Endometrial microvascular endothelial cells (primary cell): Measurements from ENCODE around the gene PTN. TPM values are rescaled to one million over a fixed set of nuclear protein-coding genes. Genes with fewer than 3 reads are reported as not detected.

Experiments used
- in situ Hi-C: cut with HindIII; loops from 2 replicates; pipeline ENCODE4 v1.10.0; 2017; ENCODE audit warnings: low sequenced_read_pairs, low pct_unique_long_range_greater_than_20kb; ENCODE audit errors: inconsistent ontology term
- total RNA-seq: library from RNA; depleted of rRNA; stranded (reverse); fragments of >200 nt; gene quantifications from one replicate; pipeline ENCODE4 v1.2.3, GENCODE V29; 2015; ENCODE audit errors: inconsistent ontology term

Gene PTN
- total RNA-seq, 1 donor from 2014 or later, result not detected

DNA sequence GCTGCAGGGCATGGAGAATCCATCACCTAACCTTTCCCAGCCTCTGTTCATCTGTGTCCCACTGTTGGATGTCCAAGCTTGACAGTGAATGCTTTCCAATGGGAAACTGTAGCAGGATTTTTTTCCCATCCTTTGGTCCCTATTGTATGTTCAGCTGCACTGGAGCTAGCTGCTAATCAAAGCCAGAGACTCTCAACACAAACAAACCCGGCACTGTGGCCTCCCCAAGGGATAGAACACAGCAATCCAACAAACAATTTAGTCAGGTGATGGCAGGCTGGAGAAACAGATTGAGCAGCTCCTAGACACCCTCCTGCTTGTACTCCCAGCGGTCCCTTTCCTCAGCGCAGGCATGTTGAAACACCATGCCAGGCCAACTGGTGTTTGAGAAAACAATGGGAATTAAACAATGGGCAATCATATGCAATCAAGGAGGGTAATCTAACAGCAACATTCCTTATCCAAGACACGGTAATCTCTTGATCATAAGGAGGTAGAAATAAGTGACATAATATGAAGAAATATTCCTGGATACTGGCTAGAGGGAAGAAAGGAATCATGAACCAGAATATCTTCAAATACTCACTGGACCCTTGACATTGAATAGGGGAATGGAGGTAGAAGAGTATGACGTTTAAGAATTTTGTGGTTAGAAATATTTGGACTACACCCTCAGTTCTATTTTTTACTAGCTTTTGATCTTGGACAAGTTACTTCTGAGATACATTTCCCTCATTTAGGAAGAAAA, 15.0 kb downstream of the PTN start:
- in situ Hi-C loops, result no loop called here

DNA sequence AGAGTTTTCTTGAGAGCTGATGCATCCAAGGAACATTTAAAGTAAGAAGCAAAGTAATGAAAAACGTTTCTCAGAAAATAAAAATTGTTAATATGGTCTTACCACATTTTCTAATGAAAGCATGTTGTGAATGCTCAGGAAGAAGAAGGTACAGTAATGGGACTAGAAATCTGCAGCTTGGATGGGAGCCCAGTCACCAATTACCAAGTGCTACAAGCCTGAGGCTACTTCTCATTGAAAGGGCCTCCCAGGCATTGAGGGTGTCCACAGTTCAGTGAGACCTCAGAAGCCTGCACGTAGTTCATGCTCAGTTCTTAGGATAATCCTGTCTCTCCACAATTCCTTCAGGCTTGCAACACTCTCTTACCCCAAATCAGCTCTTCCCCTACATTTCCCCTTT, 17.6 kb downstream of the PTN start:
- in situ Hi-C loops, result no loop called here

DNA sequence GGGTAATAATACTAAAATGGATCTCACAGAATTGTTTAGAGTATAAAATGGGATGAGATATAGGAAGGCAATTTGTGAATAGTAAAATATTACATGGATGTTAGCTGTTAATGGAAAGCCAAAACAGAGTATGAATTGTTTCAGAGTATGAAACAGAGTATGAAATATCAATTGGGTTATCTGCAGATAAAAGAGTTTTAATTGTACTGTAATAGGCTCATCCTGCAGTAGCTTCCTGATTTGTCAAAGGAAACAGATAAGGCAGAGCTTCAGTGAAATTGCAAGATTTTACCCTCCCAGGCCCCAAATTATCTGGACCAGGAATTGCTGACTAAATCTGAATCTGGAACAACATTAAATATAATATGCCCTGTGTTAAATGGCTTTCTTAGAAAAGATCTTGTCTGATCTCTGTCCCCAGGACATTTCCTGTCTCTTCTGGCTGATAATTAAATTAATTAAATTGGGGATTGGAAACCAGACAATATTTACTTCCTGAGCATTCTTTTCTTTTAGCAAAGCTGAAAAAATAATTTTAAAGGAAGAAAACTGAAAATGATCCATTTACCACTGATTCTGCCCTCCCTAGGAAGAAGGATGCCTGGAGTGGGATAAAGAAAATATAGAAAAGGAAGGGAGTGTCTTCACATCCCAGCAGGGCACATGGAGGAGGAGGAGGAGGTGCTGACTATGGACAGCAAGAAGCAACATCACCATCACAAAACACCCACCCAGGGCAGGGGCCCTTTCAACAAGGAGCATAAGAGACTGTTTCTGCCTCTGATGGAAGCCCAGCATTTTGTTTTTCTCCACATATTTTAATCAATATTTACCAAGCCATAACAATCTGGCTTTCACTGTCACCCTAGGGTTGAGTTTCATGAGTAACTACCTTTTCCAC, 18.5 kb downstream of the PTN start:
- in situ Hi-C loops, result no loop called here

DNA sequence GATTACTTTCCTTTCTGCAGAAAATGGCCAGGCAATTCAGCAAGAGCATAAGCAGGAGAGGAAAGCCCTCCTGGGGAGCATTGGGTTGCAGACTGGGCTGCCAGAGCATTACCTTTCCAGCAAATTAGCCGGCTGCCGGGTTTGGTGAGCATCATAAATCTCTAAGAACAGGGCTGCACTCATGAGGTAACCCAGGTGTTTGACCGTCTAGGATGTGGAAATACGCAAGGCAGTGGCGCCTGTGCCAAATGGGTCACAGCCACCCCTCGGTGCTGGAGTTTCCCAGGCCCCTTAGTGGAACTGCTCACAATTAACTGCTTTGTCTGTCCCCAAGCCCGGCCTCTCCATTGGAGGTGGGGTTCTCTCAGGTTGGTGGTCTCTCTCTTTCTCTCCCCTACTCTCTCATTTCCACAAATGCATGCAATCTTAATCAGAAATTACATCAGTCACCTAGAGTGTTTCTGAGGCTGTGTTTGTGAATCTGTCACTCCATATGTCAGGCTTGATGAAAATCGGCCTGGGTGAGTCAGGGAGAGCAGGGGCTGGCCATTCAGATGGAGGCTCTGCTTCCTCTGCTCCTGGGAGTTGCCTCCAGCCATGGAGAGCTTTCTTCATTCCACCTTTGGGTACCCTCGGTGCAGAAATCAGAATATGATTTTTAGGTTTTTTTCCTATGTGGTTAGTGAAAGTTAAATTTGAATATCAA, 26.7 kb downstream of the PTN start:
- in situ Hi-C loops, result no loop called here

DNA sequence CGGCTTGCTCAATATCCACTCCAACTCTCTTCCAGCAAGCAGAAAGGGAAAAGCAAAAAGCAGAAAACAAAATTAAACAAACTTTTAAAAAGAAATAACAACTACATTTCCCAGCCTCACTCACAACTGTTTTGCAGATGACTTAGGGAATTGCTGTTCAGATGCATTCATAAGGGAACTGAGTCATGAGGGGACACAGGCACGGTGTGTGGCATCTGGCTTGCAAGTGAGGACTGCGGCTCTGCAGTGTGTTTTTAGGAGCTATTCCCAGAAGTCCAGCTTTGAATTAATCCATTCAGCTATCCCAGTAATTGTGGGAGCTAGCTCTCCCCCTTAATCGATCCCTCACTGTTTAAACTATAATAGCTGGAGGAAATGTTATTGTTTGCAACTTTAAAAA, 30.3 kb downstream of the PTN start:
- in situ Hi-C loops, result no loop called here

DNA sequence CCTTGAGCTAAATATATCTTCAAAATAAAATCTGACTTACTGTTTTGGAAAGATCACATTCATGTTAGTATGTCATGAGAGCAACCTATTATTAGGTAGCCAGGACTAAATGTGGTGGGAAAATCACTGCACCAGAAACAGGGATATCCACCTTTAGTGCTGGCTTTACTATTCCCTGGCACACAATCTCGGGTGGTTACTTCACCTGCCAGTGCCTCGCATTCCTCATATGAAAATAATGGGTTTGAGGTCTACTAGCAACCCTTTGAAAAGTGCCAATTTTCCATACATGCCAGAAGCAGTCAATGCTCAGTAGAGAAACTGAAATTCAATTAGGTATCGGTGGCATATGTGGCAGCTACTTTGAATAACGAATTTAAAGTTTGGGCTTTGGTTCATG, 36.8 kb downstream of the PTN start:
- in situ Hi-C loops, result no loop called here

DNA sequence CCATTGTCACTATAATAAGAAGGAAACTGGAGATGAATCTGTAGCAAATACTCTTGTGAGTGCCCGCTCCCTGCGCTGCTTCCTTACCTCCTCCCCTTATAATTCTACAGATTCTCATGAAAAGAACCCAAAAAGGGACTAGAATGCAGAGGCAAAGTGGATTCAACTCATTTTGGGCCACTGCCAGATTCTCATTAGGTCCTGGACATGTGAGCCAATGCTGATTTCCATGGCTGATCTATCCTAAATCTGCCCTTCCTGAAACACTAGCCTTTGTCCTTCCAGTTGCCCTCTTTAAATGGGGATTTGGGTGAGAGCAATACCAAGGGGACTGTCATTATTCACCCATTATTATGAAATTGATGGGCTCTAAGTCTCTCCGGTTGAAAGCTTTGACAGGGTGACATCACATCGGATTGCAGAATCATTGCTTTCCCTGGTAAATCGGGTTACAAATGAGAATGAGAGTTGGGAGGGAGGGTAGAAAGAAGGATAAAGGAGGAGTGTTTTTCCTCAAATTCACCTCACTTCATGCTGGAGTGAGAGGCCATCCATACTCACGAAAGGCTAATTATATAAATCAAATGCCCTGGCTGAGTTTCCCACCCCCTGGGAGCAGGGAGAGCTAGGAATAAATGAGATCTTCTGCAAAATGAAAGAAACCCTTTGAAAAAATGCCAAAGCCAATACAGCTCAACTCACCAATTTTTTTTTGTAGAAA, 37.5 kb downstream of the PTN start:
- in situ Hi-C loops, result no loop called here

DNA sequence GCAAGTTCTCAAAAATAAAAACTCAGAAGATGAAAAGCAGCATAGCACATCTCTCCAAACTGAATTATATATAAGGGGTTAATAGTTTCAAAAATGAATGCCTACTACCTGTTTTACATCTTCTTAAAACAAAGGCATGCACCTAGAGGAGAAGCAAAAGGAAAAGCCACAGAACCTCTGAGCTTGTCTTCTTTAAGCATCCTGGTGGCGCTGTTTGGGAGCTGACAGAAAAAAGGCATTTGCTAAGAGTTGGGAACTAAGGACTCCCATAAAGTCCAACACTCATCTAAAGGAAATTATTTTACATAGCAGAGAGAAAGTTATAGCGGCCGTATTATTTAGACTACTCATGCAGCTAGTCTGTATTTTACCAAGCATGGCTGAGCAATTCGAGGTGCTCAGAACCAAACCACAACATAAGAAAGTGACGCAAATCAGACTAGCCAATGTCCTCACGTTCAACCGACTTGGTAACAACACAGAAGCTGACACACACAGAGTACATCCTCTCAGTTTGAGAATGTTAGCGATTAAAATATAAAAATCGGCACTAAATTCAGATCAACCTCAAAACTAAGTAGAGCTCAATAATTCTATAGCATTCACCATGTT, 38.8 kb downstream of the PTN start:
- in situ Hi-C loops, result no loop called here

DNA sequence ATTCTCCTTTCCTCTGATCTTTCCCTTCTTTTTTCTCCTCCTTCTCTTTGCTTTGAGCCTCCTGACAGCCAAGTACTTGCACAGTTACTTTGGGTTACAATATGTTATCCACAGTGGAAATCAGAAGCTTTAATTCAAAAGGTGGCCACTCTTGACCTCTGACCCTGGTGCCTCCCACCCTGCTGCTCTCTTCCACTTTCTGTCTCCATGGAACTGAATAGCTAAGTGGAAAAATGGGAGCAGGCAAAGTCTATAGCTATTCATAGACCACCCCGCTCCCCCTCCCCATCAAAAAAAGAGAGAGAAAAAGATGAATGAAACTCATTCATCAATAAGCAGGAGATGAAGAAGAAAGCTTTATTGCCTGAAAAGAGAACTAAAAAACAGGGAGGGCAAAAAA, 39.4 kb downstream of the PTN start:
- in situ Hi-C loops, result no loop called here

DNA sequence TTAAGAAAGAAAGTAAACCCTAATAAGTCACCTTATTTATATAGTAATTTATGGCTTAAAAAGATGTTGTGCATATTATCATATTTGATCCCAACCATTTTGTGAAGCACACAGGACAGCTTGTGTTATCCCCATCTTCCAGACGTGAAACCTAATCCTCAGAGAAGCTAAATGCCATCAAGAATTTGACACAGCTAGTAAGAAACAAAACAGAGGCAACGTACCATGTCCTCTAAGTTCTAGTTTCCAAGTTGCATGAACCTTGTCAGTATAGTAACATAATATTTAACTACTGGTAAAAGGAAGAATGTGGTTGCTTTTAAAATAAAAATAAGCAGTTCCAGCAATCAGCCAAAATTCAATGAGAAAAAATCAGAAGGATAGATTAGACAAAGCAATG, 41.5 kb downstream of the PTN start:
- in situ Hi-C loops, result no loop called here

DNA sequence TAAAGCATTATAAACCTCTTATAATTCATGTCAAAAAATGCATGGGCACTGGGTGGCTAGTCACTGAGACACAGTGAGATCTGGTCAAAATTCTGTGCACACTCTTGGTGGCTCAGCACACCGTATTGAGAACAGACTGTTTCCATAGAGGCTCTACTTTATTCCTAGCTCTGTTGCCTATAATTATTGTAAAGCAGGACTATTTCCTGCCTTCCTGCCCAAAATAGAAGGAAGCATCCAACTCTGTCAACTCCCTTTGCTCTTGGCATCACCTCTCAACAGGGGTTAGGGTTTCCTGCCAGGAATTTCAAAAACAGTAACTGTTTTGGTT, 45.1 kb downstream of the PTN start:
- in situ Hi-C loops, result no loop called here

DNA sequence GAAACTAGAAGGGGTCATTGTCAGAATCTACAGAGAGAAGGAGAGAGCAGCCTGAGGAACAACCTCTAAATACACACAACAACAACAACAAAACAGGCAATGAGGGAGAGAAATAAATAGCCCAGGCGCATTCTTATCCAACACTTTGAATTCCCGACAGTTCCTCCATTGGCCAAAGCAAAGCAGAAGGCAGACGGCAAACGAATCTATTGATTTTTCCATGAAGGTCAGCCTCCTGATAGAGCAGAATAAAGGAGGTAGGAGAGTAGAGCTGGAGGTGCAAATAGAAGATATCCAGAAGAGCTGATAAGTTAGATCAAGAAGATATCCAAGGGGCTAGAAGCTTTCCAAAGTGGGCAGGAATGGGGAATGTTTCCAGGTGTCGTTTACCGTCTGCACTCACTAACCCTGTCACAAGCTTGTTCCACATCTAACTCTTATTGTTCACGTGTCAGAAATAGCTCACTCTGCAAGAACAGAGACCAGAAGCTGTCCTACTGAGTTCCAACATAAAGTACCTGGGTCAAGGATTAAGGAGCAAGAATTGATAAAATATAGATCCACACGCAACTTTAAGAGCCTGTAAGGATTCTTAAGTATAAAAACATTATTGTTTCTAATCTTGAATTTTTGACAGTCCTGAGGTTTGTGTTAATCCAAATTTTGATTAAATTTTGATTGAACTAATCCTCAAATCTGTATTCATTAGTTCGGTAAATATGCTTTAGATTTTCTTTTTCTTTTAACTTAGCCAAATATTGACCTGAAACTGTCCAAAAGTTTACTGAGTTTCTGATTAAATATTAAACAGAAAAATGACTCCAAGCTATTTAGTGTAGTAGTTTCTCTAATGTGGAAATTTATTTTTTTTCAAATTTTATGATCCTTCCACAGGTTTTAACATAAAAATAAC, 45.7 kb downstream of the PTN start:
- in situ Hi-C loops, result no loop called here

DNA sequence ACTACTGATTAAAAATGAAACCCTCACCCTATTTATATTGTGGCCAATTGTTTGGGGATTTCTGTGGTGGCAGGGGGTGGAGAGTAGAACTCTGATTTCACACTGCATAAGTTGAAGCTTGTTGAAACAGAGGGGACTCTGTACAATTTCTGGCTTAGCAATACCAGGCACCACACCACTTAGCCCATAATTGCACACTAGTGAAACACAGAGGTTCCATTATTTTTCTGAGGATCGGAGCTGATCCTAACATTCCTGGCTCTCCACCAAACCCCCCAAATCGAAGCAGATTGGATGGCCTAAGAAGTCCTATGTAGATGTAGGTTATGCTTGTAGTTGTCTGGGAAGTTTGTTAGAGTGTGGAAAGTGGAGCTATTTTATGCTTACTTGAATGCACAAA, 47.0 kb downstream of the PTN start:
- in situ Hi-C loops, result no loop called here

DNA sequence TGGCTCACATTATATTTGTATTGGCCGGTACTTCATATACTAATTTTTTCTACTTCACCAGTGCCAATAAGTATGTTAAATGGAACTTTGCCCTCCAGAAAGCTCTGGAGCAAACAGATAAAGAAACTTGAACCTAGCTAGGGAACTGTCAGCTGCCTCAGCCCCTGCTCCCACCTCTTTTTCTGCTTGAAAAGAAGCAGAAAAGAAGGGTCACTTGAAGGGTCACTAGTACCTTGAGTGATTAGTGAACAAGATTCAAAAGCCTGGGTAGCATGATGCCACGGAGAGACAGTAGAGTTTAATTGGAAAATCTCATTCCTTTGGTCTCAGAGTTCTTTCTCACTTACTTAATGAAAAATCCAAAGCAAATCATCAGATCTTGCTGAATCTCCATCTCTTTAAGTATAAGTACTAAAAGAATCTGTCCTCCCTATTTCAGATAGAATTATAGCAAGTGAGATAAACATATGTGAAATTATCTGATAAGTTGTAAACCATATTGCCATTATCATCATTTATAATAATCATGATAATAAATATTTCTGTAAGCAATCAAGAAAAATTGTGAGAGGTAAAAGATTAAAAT, 47.7 kb downstream of the PTN start:
- in situ Hi-C loops, result no loop called here

DNA sequence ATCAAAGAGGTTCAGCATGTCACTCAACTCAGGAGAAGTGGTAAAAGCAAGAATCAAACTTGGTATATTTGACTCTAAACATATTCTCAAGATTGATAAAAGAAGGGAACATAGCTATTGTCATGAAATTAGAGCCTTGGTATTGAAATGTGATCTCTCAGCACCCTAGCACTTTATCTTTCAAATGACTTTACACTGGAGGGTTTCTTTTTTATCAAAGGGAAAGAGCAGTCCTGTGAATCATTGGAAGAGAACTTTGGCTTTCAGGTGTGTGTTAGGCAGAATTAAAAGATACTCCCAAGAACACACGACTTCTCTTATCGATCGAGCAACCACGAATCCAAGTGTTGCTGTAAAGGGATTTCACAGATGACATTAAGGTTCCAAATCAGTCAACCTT, 54.4 kb downstream of the PTN start:
- in situ Hi-C loops, result no loop called here

DNA sequence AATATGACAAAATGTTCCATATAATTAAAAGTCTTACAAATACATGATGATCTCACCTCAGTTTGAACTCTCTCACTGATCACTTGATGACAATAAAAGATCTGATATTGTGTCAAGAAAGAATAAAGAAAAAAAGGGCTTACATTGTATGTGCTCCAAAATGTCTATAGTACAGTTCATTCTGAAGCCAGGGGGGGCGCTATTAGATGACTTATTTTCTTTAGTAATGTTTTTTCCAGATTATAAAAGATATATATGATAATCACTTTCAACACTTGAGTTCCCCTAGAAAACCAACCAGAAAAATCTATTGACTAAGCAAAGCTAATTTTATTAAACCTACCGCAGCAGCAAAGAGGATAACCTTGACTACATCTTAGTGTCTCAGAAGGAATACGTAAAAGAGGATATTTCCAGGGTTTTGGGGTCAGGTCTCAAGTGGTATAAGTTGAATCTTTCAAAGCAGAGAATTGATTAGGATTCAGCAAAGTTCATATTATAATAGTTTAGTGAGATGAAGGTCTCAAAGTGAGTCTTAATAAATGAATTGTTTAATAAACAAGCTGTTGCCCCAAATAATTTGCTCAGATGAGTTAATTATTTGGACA, 55.8 kb downstream of the PTN start:
- in situ Hi-C loops, result no loop called here

DNA sequence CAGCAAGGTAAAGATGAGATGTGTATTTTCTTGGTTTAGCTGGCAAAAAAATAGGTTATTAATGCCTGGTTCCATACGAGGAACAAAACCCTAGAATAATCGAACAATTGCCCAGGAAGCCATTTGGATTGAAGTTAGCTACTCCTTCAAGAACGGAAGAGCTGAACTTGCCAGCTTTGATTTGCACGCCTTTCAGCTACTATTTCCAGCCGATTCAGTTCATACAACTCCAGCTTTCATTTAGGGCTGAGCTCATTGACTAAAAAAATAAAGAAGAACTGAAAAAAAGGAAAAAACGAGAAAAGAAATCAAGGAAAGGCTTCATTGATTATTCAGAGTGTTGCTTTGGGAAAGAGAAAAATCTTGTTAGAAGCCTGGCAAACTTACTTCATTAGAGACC, 60.4 kb downstream of the PTN start:
- in situ Hi-C loops, result no loop called here
